Stimulated activated CD8-positive, alpha-beta memory T cell treated with anti-CD3 and anti-CD28 coated beads, Interleukin-7, amount 100 ng/mL, for 1 hour (primary cell): ENCODE data around the gene LLGL2.

Experiments
- DNase-seq, 2 donors: peaks; one replicate each; pipeline ENCODE4 v3.0.0-alpha.2; 2020; ENCODE audit warnings: low read depth in 2 of 2

Gene LLGL2

GRCh38 chr17:75491680-75492079, 33.8 kb upstream of the LLGL2 start:
- DNase-seq: no peak

DNA sequence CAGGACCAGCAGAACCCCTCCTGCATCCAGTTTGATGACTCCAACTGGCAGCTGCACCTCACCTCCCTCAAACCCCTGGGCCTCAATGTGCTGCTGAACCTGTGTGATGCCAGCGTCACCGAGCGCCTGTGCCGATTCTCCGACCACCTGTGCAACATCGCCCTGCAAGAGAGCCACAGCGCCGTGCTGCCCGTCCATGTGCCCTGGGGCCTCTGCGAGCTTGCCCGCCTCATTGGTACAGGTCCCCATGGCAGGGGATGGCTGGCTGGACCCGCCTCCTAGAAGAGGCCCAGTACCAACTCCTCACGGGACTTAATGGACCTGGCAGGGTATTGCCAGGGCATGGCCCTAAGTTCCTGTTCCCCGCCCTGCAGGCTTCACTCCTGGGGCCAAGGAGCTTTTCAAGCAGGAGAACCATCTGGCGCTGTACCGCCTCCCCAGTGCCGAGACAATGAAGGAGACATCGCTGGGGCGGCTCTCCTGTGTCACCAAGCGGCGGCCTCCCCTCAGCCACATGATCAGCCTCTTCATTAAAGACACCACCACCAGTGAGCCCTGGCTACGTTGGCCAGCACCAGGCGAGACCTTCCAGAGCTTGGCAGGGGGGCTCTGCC, 32.8 kb upstream of the LLGL2 start:
- DNase-seq: no peak

- no peak for DNase-seq
Observed at GRCh38 chr17:75493476-75494129, 31.9 kb upstream of the LLGL2 start.

DNA sequence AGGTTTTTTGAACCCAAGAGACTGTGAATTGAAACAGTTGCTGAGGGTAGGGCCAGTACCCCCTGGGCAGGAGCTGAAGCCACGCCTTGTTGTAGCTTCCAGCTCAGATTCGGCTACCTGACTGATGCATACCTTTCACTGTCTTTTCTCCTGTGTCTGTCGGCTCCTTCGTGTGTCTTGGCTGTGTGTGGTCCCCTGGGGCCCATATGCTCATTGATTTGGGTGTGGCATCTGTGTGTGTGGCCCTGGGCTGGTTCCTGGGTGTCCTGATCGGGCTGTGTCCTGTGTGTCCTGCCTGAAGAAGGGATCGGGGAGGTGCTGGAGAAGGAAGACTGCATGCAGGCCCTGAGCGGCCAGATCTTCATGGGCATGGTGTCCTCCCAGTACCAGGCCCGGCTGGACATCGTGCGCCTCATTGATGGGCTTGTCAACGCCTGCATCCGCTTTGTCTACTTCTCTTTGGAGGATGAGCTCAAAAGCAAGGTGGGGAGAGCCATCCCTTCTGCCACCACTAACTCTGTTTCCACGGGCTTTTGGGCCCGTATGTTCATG, 31.1 kb upstream of the LLGL2 start:
- DNase-seq: no peak

GRCh38 chr17:75496005-75496404, 29.5 kb upstream of the LLGL2 start:
- no peak for DNase-seq

DNA sequence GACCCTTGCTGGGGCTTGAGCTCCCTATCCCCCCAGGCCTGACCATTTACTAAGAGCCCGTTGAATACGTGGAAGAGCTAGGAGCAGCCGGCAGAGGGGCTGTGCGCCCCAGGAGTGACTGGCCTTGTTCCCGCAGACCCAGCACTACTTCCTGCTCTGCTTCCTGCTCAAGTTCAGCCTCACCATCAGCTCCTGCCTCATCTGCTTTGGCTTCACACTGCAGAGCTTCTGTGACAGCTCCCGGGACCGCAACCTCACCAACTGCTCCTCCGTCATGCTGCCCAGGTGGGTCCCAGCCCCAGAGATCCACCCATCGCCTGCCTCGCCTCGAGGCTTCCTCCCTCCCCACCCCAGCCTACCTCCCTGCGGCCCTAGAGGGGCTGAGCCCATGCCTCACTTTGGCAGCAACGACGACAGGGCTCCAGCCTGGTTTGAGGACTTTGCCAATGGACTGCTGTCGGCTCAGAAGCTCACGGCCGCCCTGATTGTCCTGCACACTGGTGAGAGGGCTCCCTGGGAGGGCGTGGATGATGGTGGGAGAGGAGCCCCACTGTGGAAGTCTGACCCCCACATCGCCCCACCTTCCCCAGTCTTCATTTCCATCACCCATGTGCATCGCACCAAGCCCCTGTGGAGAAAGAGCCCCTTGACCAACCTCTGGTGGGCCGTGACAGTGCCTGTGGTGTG, 27.3 kb upstream of the LLGL2 start:
- DNase-seq: no peak

DNA sequence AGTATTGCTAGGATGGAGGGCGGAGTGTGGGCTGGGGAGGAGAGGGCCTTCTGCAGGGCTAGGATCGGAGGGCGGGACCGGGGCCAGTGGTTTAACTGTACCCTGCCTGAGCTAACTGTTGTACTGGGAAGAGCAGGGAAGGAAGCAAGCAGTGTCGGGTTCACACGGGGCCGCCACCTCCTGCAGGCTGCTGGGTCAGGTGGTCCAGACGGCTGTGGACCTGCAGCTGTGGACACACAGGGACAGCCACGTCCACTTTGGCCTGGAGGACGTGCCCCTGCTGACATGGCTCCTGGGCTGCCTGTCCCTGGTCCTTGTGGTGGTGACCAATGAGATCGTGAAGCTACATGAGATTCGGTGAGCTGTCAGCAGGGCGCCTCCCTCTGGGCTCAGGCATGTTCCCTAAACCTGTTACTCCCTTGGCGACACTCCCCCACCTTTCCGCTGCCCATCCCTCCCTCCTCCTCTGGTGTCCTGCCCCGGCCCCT, 26.7 kb upstream of the LLGL2 start:
- DNase-seq: no peak

DNA sequence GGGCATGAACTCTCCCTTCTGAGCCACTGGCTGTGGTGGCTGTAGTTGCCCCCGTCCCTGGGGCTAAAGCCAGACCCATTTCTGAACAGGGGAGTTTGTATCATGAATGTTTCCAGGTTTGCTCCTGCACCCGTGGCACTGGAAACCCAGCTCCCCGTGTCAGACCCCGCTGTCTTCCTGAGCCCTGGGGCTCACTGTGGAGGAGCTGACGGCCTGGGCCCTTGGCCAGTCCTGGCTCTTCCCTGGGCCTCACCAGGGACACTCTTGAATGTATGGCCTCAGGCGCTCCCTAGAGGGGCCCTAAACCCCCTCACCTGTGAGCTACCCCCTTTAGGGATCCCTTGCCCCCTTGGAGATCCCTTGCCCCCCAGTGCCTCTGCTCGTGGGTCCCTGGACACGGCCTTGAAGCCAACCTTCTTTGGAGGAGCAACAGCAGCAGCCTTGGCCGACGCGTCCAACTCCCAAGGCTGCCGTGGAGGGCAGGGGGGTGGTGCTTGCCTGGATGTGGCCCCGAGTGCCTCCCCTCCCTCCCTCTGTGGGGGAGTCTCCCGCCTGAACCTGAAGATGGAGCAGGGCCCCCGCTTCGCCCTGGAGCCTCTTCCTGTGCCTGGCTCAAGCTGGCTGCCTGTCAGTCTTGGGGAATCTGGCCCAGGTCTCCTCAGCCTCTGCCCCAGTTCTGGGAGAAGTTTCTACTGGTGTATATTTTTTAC, 26.0 kb upstream of the LLGL2 start:
- DNase-seq: no peak

DNA sequence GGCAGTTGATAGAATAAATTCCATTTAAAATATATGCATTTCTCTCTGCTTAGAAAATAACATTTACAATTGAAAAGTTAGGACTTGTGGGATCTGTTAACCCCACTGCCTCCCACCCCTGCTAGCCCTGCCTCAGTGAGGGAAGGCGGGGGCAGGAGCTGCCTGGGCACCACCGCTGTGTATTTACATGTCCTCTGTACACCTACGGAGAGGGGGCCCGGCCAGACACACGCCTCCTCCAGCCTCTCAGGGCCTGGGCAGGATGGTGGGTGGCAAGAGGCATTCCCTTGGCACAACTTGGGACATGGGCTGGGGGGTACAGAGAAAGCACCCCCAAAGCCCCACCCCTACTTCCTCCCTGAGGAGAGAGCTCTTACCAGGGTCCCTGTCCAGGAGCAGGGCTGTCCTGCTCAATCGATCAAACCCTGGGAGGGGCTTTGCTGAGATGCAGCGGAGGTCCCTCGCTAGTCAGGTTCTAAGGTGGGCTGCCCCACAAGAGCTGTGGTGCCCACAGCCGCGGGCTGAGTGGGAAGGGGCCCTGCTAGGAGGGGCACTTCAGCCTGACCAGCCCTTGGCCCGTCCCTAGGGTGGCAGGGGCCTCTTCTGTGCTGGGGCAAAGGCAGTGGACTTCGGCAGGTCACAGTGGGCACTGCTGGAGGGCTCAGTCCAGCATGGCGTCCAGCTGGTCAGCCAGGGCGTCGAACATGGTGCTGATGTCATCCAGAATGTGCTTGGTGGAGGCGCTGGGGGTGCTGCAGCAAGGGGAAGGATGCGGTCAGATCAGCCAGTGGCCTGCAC, 24.9 kb upstream of the LLGL2 start:
- DNase-seq: no peak

- DNase-seq: no peak
Observed at GRCh38 chr17:75501378-75502071, 24.0 kb upstream of the LLGL2 start.

DNA sequence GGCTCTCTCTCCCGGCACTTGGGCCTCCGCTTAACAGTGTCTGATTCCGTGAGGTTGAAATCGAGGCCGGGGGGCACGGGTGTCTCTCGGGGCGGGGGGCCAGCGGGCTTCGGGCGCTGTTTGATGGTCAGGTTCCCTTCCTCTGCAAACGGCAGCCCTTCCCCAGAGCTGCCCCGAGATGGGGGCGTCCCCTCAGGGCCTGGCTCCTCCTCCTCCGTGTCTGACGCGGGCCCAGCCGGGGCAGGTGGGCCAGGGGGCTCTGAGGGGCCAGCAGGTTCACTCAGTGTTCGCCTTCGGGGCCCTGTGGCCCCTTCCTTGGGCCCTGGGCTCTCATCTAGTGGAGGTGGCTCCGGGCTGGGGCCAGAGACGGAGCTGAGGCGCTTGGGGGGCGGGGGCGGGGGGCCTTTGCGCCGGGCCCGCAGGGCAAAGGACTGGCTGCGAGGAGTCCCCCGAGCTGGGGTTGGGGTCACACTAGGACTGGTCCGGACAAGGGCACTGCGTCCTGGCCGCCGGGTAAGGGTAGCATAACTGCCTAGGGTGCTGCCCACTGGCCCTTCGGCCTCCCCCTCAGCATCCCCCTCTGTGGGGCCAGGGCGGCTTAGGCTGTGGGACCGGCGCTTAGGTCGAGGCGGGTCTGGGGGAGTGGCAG, 23.3 kb upstream of the LLGL2 start:
- no peak for DNase-seq

GRCh38 chr17:75502721-75503329, 22.7 kb upstream of the LLGL2 start:
- DNase-seq: no peak

DNA sequence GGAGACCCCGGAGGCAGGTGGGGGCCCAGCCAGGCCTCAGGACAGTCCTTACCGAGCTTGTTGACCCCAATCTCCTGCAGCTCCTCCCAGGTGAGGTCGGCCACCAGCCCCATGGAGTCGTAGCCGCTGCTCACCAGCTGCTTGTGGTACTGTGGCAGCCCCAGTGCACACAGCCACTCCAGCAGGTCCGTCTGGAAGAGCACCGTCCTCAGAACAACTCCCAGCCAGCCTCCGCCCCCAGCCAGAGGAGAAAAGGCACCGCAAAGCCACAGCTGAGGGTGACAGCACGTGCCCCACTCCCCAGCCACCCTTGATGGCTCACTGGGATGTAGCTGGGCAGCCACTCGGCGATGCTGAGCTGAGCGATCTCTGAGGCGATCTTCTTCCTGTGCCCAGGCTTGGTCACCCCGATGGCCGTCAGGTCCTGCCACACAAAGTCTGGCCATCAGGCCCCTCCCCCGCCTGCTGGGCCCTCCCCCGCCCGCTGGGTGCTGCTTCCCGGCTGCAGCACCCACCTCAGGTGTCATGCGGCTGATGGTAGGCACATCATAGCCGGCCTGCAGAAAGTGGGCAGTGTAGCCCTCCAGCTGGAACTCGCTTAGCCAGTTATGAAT, 22.1 kb upstream of the LLGL2 start:
- no peak for DNase-seq

DNA sequence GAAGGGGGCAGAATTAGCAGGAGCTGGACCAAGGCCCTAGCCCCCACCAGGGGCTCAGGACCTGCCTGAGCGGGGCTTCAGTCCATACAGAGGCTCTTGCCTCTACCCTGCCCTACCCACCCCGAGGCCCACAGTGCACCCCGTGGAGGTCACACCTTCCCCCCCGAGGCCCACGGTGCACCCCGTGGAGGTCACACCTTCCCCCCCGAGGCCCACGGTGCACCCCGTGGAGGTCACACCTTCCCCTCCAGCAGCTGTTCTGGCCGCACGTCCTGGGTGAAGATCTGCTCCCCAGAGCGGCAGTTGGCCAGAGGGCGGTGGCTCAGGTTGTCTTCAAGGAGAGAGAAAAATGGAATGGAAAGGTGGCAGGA, 21.5 kb upstream of the LLGL2 start:
- no peak for DNase-seq

DNA sequence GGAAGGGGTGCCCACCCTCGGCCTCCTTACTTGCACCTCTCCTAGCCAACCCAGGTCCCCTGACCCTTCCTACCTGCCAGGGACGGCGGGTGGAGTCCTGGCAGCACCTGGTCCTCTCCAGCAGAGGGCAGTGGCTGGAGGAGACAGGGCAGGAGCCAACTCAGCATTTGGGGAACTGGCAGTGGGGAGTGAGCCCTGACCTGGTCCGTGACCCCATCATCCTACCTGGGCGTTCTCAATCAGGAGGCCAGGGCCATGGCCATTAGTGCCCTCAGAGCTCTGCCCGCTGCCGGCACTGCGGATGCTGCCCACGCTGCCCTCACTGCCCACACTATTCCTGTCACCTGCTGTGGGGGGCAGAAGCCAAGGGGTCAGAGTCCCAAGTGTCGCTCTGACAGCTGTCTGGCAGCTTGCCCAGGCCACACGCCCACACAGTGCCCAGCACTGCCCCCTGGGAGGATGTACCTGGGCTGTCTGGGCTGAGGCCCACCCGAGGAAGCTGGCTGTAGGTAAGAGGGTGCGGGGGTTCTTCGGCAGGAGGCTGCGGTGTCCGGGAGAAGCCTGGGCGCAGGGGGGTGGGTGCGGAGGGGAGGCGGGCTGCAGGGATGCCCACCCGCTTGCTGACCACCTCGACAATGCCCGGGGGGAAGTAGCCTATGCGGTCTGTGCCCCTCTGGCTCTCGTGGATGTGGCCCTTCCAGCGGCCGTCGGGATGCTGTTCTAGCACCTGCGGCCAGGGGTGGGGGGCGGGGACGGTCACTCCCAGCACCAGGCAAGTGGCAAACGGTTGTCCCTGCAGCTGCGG, 20.9 kb upstream of the LLGL2 start:
- DNase-seq: peak in 1 of 2 donors; percentile 11

- DNase-seq: no peak
Observed at GRCh38 chr17:75505152-75505409, 20.4 kb upstream of the LLGL2 start.

DNA sequence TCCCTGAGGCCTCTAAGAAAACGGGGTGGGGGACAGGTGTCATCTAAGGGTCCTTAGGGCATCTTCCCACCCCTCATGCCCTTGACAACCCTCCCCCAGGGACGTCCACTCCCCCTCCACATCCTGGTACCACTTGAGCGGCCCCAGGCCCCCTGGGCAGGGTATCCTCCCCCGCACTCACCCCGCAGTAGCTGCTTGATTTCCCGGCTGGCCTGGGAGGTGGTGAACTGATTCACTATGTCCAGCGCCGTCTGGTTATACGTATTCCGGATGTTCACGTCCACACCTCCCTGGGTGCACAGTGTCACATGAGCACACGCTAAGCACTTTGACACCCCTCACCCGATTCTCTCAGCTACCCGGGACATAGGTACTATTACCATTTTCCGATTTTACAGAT, 19.9 kb upstream of the LLGL2 start:
- DNase-seq: no peak

DNA sequence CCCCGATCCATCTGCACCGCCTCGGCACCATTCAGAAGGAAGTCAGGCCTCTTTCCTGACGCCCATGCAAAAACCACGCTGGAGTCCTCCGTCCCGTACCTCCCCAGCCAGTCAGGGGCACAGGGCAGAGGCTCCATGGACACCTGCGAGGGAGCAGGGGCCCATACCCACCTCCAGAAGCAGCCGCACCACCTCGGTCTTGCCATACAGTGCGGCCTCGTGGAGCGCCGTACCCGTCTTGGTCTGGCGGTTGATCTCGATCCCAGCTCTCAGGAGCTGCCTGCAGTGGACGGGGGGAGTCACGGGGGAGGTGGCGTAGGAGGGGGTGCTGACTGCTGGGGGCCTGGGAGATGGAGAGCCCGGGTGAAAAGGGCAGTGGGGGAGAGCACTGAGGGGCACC, 19.4 kb upstream of the LLGL2 start:
- DNase-seq: no peak

GRCh38 chr17:75506888-75507287, 18.6 kb upstream of the LLGL2 start:
- DNase-seq: no peak
